Skin epidermis (tissue), 12 donors: ENCODE results near the gene PTPRO.

Experiments used
- H3K27ac ChIP-seq, 21 experiments: fragments of 200-600 bp; sonication (generic) in 11 of 21; one replicate each; pipeline ENCODE4 v1.5.0; 2020; ENCODE audit warnings: mild to moderate bottlenecking in 3 of 21, inconsistent platforms in 2 of 21, moderate library complexity in 2 of 21
- H3K4me3 ChIP-seq, 7 experiments: fragments of 200-600 bp; sonication (generic) in 2 of 7; one replicate each; pipeline ENCODE4 v1.5.0; 2020; ENCODE audit warnings: inconsistent platforms in 2 of 7, mild to moderate bottlenecking in 2 of 7, moderate library complexity in 1 of 7

The PTPRO gene

DNA sequence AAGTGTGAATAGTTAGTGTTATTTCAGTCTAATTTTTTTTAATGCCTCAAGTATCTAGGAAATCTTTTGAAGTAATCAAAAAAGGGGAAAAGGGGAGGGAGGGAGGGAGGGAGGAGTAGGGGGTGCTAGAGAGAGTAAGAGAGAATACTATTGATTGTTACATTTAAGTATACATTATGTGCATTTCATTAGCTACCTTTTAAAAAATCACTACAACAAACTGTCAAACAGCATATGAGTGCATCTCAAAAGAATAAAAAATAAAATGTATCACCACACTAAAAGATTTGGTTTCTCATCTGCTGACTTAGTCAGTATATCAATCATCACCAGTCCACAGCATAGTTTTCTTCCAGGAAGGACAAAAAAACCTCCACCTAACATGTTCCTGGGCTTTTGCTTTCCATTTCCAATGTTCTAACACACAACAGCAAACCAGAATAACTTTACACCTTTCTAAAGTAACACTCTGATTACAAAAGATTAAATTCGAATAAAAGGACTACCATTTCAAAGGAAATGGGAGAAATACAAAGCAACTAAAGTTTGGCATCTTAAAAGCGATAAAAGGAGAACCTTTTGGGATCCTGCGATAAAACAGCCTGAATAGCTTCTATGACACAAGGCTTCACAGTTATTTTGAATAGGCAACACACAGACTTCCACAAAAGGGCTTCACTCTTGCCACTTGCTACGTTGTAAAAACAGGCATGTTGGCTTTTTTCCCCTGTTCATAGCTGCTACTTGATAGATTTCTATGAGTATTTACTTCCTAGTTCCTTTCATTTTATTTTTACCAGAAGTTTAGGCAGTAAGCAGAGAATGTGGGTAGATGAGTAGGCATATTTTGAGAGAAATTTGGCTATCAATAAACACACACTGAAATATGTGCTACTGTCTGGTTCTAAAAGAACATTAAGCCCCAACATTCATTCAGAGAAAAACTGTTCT, 306.0 kb downstream of the PTPRO start:
- Histone ChIP-seq H3K27ac (peak overlapping the region in 18 of 21 experiments; percentile 1 to 87 (median 50)), H3K4me3 (no peak overlapping the region)

DNA sequence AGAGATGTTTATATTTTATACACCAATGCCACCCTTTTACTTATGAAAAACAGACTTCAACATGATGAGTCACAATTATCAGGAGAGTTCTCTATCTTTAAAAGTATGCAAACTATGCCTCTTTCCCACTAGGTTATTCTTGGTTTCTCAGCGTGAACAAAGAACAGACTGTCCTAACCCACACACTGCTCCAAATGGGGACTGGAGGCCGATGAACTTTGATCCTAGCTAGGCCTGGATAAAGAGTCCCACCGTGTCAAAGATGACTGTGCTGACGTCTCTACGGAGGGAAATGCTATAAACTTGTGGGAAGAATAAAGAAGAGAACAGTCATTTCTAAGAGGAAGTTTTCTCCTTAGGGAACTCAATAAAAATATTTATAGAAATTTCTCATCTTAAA, 306.8 kb downstream of the PTPRO start:
- Histone ChIP-seq H3K27ac (peak overlapping the region in 8 of 21 experiments; percentile 1 to 87 (median 77)), H3K4me3 (no peak overlapping the region)

DNA sequence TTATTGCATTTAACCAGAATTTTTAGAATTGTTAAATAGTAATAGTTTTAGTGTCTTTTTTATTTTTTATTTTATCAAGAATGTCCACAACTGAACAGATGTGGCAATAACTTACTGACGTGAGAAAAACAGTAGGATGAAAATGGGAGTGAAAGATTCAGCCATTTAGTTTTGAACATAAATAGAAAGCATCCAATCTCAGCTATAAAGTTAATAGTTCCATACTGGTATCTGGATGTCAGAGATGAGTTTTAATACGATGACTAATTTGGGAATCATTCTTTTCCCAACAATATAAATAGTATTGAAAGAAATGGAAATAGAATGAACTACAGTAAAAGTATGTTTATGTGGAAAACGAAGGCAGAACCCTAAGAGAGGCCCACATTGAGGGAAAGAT, 307.5 kb downstream of the PTPRO start:
- Histone ChIP-seq H3K4me3 (no peak overlapping the region), H3K27ac (peak overlapping the region in 10 of 21 experiments; percentile 1 to 87 (median 24))

DNA sequence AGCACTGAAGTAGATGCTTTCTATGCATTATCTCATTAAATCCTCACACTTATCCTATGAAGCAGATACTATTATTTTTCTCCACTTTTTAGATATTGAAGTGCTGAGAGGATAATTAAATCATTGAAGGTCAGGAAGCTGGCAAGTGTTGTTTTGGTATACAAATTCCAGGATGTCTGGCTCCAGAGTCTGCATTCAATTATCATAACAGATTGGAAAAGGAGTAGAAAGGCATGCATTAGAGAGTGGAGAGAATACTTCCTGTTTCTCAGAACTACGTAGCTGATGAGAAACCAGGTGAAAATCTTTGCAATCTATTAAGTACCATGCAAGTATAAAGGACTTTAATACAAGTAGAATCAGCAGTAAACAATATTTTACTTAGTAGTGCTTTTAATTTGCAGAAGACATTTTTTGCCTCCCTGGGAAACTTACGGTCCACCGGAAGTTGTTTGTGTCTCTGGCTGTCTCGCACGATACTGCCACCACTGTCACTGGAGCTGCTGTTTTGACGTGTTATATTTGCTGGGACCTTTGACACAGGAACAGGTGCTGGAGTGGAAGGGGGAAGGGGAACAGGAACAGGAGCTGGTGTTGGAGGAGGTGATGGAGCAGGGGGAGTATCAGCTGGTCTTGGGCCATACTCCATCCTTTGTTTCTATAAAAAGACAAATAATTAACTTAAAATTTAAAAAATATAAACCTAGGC, 308.9 kb downstream of the PTPRO start:
- H3K27ac ChIP-seq, result peak overlapping the region in 9 of 21 experiments; percentile 9 to 87 (median 55)
- no peak overlapping the region for H3K4me3 ChIP-seq

DNA sequence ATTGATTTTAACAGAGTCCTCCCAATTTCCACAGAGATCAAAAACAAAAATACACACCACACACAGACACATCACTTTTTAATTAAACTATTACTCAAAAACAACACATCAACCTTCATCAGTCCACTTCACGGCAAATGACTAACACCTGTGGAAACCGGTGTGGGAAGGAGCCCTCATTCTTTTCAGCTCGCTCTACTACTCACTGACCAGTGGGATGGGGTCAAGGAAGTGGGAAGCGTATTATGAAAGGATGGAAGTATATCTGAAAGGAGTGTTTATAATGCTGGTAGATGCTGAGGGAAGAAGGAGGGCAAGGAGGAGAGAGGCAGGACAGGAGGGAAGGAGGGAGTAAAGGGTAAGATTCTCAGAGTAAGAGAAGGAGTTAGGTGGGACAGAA, 310.4 kb downstream of the PTPRO start:
- H3K4me3 ChIP-seq, result no peak overlapping the region
- peak overlapping the region in 3 of 21 experiments; percentile 7 to 30 (median 20) for H3K27ac ChIP-seq

DNA sequence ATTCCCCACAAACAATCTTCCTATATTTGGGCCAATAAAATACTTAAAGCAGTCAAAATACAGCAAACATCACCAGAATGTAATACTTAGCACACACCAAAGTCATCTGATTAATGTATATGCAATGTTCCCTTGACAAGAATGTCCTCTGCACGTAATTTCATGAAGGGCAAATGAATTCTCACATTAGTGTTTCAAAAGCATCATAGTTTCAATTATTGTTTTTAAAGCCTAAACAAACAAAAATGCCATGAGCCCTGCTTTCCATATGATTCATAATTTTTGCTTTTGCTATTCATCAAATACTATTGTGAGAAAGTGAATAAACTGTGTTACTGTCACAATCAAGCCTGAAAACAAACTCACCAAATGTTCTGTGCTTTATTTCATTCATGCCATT, 310.9 kb downstream of the PTPRO start:
- H3K27ac ChIP-seq, result peak overlapping the region in 3 of 21 experiments; percentile 7 to 47 (median 30)
- H3K4me3 ChIP-seq, result no peak overlapping the region

DNA sequence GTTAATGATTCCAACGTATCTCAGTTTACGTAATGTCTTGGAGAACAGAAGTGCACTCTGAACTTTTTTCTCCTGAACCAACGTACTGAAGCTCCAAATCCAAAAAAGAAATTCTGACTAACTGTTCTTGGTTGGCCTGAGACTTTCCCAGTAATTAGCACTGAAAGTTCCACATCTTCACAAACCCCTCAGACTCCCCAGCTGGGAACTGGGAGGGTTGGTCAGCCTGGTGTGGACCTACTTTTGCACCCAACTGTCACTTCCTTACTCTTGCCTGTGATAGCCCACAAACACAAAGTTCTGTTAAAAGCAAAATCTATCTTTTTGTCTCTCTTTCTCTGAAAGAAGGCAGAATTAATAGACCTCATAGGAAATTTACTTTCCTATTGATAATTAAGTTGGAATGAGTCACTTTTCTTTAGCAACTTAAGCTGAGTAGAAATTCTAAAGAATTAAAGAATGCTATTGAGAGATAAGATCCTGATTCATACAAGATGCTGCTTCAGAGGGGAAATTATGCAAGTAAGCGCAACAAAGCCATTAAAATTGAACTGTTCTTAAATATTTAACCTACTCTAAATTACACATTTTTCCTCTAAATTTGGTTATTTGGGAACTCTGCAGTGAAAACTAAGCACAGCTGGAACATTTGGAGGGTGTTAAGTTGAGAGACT, 311.8 kb downstream of the PTPRO start:
- no peak overlapping the region for H3K4me3 ChIP-seq
- peak overlapping the region in 5 of 21 experiments; percentile 2 to 47 (median 12) for H3K27ac ChIP-seq

DNA sequence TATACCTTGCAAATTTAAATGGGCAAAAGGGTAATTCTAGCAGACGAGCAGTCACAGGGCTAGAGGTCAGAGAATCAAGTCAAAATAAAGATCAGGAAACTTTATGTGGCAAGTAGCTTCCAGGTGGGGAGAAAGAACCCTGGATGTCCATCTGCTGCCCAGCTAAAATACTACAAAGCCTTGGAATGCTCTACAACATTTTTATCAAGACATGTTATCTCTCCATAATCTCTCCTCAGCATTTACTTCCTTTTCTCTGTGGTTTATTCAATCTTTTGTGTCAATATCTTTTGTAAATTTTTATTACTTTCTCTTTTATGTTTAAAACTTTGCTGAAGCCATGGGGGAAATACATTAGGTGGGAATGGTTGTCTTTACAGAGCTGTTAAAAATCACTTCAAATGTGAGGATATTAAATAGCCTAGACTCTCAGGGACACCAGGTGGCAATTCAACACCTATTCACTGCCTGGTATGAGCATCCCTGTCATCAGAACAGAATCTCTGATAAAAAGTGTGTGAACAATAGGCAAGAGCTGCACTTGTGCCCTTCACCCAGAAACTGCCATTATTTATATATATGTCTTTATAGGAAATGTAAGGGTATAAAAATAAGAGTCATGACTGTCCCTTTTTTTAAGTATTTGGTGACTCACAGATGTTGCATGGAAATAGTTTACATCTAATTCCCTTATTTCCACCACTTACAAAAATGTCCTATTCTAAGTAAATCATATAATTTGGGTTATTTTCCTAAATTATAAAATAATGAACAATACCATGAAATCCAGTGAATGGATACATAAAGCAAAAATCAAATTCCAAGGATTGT, 314.0 kb downstream of the PTPRO start:
- H3K4me3 ChIP-seq, result no peak overlapping the region
- H3K27ac ChIP-seq, result no peak overlapping the region

DNA sequence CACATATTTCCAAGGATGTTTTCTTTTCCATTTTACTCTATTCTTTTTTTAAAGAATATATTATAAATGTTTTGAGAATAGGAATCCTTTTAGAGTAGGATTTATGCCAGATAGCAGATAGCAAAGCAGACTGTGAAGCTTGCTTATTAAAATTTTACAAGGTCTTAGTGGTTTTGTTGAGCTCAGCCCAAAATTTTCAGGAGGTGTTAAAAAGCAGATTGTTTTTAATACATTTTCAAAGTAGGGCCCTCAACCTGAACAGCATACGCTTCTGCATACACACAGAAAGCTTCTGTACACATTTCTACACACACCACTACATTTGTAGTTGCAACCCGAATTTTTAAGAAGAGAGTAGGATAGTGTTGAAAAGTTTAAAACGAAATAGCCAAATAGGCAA, 315.9 kb downstream of the PTPRO start:
- Histone ChIP-seq H3K4me3 (no peak overlapping the region), H3K27ac (peak overlapping the region in 2 of 21 experiments; percentile 20 to 33)

DNA sequence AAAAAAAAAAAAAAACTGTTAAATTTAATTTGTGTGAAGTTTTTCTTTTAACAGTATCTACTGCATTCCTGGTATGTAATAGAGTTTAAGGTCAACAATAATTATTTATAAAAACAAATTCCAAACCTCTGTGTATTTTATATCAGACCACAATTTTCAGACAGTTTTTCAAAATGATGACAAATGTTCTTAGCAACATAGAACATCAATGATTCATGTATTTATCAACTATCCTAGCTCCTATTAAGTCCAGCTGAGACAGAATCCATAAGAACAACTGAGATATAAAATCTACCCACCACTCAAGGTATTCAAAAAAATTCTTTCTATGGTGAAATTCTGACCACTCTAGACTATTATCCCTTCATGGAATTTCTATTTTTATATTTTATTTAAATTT, 322.4 kb downstream of the PTPRO start:
- no peak overlapping the region for H3K27ac ChIP-seq
- no peak overlapping the region for H3K4me3 ChIP-seq

DNA sequence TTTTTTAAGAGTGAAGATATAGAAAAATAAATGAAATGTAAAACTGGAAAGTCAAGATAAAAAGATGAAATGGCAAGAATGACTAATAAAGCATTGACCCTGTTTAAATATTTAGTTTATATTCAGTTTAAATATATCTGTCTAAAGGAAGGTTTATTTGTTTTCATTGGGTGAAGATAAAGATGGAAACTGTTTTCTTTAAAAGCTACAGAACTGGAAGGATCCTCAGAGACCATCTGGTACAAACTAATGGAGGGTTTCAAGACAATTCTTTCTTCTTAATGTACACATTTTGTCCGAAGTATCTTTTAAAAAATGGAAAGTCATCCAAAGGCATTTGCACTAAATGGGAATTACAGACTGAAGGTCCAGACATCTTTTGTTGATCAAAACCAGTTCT, 324.3 kb downstream of the PTPRO start:
- H3K4me3 ChIP-seq, result no peak overlapping the region
- no peak overlapping the region for H3K27ac ChIP-seq
